ENCODE data around the gene CYB561D1. TPM values are rescaled to one million over a fixed set of nuclear protein-coding genes. Genes with fewer than 3 reads are reported as not detected.

Gene CYB561D1
- total and polyA plus RNA-seq, 2 of the 13 experiments (the other 11 are each of a cell fraction or from before 2014, with no cell fraction given) = 3.9 to 4.1 TPM

- TF ChIP-seq ZNF598 (CRISPR knock-in tag; IDR thresholded peaks at IDR 0.05; ENCODE audit: borderline replicate concordance) (no peak), RAD21 (CRISPR knock-in tag; IDR thresholded peaks at IDR 0.05) (0 out of 2 replicates have a peak, but pooled peaks have one; percentile 16), MTA1 (CRISPR knock-in tag; IDR thresholded peaks at IDR 0.05; ENCODE audit: borderline replicate concordance) (peak; percentile 69; the same call in 1 of the 2 replicates), GLI4 (CRISPR knock-in tag; IDR thresholded peaks at IDR 0.05; ENCODE audit: borderline replicate concordance) (no peak), MTF2 (CRISPR knock-in tag; IDR thresholded peaks at IDR 0.05; ENCODE audit: borderline replicate concordance) (peak; percentile 76; the same call in 1 of the 2 replicates), E2F2 (CRISPR knock-in tag; IDR thresholded peaks at IDR 0.05; ENCODE audit: borderline replicate concordance) (no peak), NONO (IDR thresholded peaks at IDR 0.05) (no peak), NONO (CRISPR knock-in tag; conservative IDR thresholded peaks at IDR 0.05) (0 out of 2 replicates have a peak, but pooled peaks have one; percentile 24), NR2F1 (CRISPR knock-in tag; IDR thresholded peaks at IDR 0.05) (no peak), ZBTB7B (CRISPR knock-in tag; IDR thresholded peaks at IDR 0.05) (no peak), TGIF2 (CRISPR knock-in tag; IDR thresholded peaks at IDR 0.05) (no peak), TBL1XR1 (IDR thresholded peaks at IDR 0.05; ENCODE audit: borderline replicate concordance, low read length, partially characterized antibody) (no peak), ZSCAN29 (CRISPR knock-in tag; conservative IDR thresholded peaks at IDR 0.05) (peak; percentile 62; the same call in 1 of the 2 replicates), GTF3A (CRISPR knock-in tag; conservative IDR thresholded peaks at IDR 0.05) (no peak), ZNF775 (CRISPR knock-in tag; IDR thresholded peaks at IDR 0.05; ENCODE audit: borderline replicate concordance) (no peak), ZNF746 (CRISPR knock-in tag; IDR thresholded peaks at IDR 0.05) (0 out of 2 replicates have a peak, but pooled peaks have one; percentile 17), JUNB (CRISPR knock-in tag; IDR thresholded peaks at IDR 0.05; ENCODE audit: borderline replicate concordance) (no peak), HNRNPLL (IDR thresholded peaks at IDR 0.05; ENCODE audit: low read depth, low read length, poor library complexity, severe bottlenecking) (peak; percentile 79), WIZ (CRISPR knock-in tag; IDR thresholded peaks at IDR 0.05) (no peak)
- TF ChIP-seq, protein P1, sequence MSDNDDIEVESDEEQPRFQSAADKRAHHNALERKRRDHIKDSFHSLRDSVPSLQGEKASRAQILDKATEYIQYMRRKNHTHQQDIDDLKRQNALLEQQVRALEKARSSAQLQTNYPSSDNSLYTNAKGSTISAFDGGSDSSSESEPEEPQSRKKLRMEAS (IDR thresholded peaks at IDR 0.05) = peak; percentile 50
- TF ChIP-seq, protein P2, sequence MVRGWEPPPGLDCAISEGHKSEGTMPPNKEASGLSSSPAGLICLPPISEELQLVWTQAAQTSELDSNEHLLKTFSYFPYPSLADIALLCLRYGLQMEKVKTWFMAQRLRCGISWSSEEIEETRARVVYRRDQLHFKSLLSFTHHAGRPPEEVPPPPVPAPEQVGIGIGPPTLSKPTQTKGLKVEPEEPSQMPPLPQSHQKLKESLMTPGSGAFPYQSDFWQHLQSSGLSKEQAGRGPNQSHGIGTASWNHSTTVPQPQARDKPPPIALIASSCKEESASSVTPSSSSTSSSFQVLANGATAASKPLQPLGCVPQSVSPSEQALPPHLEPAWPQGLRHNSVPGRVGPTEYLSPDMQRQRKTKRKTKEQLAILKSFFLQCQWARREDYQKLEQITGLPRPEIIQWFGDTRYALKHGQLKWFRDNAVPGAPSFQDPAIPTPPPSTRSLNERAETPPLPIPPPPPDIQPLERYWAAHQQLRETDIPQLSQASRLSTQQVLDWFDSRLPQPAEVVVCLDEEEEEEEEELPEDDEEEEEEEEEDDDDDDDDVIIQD (CRISPR knock-in tag; IDR thresholded peaks at IDR 0.05; ENCODE audit: low read depth) = no peak
- TF ChIP-seq, protein P3, sequence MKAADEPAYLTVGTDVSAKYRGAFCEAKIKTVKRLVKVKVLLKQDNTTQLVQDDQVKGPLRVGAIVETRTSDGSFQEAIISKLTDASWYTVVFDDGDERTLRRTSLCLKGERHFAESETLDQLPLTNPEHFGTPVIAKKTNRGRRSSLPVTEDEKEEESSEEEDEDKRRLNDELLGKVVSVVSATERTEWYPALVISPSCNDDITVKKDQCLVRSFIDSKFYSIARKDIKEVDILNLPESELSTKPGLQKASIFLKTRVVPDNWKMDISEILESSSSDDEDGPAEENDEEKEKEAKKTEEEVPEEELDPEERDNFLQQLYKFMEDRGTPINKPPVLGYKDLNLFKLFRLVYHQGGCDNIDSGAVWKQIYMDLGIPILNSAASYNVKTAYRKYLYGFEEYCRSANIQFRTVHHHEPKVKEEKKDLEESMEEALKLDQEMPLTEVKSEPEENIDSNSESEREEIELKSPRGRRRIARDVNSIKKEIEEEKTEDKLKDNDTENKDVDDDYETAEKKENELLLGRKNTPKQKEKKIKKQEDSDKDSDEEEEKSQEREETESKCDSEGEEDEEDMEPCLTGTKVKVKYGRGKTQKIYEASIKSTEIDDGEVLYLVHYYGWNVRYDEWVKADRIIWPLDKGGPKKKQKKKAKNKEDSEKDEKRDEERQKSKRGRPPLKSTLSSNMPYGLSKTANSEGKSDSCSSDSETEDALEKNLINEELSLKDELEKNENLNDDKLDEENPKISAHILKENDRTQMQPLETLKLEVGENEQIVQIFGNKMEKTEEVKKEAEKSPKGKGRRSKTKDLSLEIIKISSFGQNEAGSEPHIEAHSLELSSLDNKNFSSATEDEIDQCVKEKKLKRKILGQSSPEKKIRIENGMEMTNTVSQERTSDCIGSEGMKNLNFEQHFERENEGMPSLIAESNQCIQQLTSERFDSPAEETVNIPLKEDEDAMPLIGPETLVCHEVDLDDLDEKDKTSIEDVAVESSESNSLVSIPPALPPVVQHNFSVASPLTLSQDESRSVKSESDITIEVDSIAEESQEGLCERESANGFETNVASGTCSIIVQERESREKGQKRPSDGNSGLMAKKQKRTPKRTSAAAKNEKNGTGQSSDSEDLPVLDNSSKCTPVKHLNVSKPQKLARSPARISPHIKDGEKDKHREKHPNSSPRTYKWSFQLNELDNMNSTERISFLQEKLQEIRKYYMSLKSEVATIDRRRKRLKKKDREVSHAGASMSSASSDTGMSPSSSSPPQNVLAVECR (CRISPR knock-in tag; IDR thresholded peaks at IDR 0.05; ENCODE audit: borderline replicate concordance) = peak; percentile 67; the same call in 1 of the 2 replicates
These were observed 27.2 kb upstream of the CYB561D1 start, which contains the start of gene SYPL2 (continued) for GRCh38 chr1:109466452-109467300.
